NOMO-1 treated with dmso at 0.1 percent for 144 hours (cell line): ENCODE data around the gene TTC19.
"Not testable (repeated sequence)": the region's sequence is repeated elsewhere in the genome, so short reads cannot be mapped to it uniquely, and the experiment has no call there.

Source experiments
- DNase-seq: peaks from one replicate; lab custom pipeline; 2025; ENCODE audit not compliant: unreplicated experiment; lab: John Stamatoyannopoulos, UW

Gene TTC19

GRCh38 chr17:15972497-15972951 is 27.1 kb upstream of the TTC19 start:
- DNase-seq, result no peak

DNA sequence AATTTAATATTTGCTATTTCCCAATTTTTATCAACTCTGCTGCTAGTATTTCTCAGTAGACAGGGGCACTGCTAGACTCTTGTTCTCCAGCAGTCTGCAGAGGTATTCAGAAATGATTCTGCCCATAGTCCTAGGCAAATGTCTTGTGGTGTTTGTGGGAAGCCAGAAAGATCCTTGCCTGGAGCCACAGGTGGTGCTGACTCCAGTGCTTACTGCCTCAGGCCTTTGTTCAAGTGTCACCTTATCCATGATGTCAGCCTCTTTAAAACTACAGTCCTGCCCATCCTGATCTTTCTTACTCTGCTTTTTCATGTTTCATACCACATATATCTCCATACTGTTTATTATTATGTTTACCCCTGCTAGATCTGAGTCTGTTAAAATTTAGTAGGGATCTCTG is 26.6 kb upstream of the TTC19 start:
- DNase-seq, result no peak

- no peak for DNase-seq
These were observed 25.8 kb upstream of the TTC19 start for GRCh38 chr17:15973834-15974233.

DNA sequence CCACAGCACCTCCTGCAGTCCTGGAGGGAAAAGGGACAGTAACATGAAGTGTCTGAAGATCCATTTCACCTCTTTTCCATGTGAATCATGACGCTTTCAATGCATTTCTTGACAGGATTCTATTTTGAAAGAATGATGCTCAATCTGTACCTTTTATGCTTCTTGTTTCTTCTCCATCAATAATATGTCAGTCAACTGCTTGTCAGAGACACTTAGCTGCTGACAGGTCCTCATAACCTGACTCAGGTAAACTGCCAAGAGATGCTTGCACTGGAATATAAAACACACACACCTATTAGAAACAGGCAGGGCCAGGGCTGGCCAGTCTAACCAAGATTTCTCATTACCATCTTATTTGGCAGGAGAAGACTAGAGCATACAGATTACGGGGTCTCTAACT is 21.7 kb upstream of the TTC19 start:
- no peak for DNase-seq

DNA sequence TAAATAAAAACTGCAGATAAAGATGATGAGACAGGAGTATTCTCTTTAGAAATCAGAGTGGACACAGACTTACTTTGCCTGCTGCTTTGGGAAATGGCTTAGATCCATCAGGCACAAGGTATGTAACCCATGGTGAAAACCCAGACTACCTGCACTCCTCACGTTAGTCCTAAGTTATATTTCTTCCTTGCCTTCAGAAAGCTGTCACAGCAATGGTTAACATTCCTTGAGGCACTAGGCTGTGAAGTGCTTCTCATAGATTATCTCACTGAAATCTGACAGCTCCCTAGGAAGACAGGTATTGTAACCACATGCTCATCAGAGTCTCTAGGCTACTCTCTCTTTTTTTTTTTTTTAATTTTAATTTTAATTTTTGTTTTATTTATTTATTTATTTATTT is 21.0 kb upstream of the TTC19 start:
- DNase-seq, result no peak

DNA sequence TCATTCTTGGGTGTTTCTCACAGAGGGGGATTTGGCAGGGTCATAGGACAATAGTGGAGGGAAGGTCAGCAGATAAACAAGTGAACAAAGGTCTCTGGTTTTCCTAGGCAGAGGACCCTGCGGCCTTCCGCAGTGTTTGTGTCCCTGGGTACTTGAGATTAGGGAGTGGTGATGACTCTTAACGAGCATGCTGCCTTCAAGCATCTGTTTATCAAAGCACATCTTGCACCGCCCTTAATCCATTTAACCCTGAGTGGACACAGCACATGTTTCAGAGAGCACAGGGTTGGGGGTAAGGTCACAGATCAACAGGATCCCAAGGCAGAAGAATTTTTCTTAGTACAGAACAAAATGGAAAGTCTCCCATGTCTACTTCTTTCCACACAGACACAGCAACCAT is 20.6 kb upstream of the TTC19 start:
- not testable (repeated sequence) for DNase-seq

DNA sequence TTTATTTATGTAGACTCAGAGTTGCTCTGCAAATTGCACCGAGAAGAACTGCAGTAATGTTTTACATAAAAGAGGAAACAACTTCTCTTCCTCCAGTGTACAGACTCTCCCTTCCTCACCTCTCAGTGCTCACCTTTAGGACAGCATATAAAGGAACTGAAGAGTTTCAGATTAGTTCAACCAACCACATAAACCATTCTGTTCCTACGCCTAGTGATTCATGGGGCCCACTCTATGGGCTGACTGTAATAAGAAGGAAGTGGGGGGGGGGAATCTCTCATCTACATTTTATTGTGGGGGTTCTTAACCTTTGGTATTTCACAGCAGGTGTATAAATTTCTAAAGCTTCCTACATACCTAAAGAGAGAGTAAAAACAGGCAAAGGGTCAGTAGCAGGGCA is 18.4 kb upstream of the TTC19 start:
- DNase-seq, result peak; percentile 48

GRCh38 chr17:15981646-15982580 is 17.7 kb upstream of the TTC19 start:
- DNase-seq, result peak; percentile 9

DNA sequence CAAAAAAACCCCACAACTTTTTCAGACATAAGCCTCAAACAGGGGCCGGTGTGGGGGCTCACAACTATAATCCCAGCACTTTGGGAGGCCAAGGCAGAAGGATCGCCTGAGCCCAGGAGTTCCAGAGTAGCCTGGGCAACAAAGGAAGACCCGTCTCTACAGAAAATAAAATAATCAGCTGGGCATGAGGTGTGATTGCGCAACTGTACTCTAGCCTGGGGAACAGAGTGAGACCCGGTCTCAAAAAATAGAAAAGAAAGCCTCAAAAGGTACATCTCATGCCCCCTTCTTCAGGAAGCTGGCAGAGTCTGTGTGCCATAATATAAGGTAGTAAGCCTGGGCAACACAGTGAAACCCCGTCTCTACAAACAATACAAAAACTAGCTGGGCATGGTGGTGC is 3.3 kb upstream of the TTC19 start:
- no peak for DNase-seq

GRCh38 chr17:15998031-15998562 is 1.5 kb upstream of the TTC19 start:
- DNase-seq, result no peak

GRCh38 chr17:15999974-16000827 is 577 bp downstream of the TTC19 start:
- no peak for DNase-seq

GRCh38 chr17:16001226-16001897 is 1.7 kb downstream of the TTC19 start:
- no peak for DNase-seq

- DNase-seq, result no peak
These were observed 3.2 kb downstream of the TTC19 start for GRCh38 chr17:16002708-16003260.

DNA sequence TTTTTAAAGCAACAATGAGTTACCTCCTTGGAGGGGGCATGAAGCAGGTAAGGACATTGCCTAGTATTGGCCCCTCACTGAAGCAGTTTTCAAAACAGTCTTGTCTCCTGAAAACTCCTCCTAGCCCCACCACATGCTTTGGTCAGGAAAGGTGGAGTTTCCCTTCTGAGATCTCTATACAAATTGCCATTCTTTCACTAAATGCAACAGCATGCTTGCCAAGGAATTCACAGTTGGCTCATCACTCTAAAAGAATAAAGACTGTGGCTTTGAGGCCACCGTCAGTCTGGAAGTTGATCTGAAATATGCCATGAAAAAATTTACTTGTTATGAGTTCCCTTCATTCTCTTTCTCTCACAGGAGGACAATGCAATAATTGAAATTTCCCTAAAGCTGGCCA is 4.2 kb downstream of the TTC19 start:
- no peak for DNase-seq

DNA sequence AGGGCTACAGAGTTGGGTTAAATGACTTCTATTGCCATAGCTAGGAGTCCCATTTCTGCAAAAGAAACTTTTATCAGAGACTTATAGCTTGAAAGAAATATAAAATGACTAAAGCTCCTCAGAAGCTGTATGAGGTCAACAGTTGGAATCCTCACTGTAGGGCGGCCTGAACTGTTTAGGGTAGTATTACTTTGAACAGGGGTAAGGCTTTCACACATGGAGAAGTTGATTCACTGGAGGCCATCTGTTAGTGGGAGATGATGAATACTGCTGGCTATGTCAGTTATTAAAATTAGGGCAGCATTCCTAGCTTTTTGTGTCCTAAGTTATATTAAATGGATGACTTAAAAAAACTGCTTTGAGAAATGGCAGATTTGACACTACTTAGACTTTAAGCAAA is 6.0 kb downstream of the TTC19 start:
- DNase-seq, result no peak

DNA sequence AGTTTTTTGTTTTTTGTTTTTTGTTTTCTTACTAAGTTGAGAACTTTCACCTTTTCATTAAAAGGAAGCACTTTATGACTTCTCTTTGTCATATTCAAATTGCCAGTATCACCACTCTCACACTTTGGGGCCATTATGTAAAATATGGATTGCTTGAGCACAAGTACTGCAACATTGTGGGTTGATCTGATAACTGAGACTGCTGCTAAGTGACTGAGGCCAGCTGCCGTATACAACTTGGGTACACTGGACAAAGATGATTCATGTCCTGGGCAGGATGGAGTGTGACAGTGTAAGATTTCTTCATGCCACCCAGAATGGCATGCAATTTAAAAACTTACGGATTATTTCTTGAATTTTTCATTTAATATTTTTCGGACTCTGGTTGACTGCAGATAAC is 7.8 kb downstream of the TTC19 start:
- no peak for DNase-seq

GRCh38 chr17:16013943-16014407 is 14.4 kb downstream of the TTC19 start:
- no peak for DNase-seq

DNA sequence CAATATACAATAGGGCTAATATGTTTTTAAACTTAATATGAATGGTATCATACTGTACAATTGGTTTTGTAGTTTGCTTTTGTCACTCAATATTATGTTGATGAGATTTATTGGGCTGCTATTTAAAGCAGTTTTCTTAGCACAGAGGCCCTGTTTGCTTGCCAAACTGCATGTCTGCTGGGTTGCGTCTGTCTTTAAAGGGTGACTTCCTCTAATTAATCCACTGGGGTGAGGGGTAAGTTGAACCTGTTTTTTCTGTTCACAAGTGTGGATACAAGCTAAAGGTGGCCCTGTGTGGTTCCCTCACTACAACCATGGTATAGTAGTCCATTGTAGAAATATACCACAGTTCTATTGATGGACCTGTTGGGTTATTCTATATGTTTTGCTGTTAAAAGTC is 19.7 kb downstream of the TTC19 start:
- no peak for DNase-seq

DNA sequence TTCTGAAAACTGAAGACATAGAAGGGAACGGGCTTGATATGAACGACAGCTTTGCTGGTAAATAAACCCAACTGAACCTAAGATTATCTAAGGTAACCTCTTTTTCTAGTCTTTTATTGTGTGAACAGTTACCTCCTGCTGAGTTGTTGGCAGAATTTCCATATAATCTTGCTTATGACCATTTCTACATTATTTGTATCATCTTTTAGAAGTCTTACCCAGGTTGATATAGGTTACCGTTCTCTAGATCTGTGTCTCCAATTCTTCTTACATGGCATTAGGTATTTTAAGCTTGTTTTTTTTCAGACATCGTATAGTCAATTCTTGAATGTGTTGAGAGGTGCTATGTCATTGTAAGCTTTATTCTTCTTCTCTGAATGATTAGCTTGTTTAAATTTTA is 24.3 kb downstream of the TTC19 start:
- no peak for DNase-seq

GRCh38 chr17:16025202-16025601 is 25.6 kb downstream of the TTC19 start:
- no peak for DNase-seq

- DNase-seq, result no peak
These were observed 27.3 kb downstream of the TTC19 start for GRCh38 chr17:16026895-16027294.
